Subcutaneous abdominal adipose tissue (tissue), 5 donors: Measurements from ENCODE around the gene RNF208.
"Not testable (repeated sequence)": the region's sequence is repeated elsewhere in the genome, so short reads cannot be mapped to it uniquely, and the experiment has no call there.

ENCODE experiments used
- H3K27ac ChIP-seq: one replicate; pipeline ENCODE4 v1.7.0; 2013; ENCODE audit warnings: low read depth, mild to moderate bottlenecking, inconsistent platforms, low read length, moderate library complexity
- H3K27me3 ChIP-seq, 5 donors: one replicate each; pipeline ENCODE4 v1.7.0; 2013; ENCODE audit warnings: low read length in 5 of 5, inconsistent platforms in 1 of 5; ENCODE audit not compliant: control insufficient read depth in 5 of 5, insufficient read depth in 4 of 5
- H3K36me3 ChIP-seq, 5 donors: one replicate each; pipeline ENCODE4 v1.7.0; 2013; ENCODE audit warnings: low read length in 5 of 5; ENCODE audit not compliant: control insufficient read depth in 5 of 5, insufficient read depth in 5 of 5
- H3K4me1 ChIP-seq, 5 donors: one replicate each; pipeline ENCODE4 v1.7.0; 2013; ENCODE audit warnings: low read length in 5 of 5, mild to moderate bottlenecking in 3 of 5, moderate library complexity in 1 of 5; ENCODE audit not compliant: control insufficient read depth in 5 of 5, insufficient read depth in 5 of 5
- H3K4me3 ChIP-seq, 5 donors: one replicate each; pipeline ENCODE4 v1.7.0; 2013; ENCODE audit warnings: low read length in 5 of 5, low read depth in 1 of 5
- H3K9ac ChIP-seq, 5 donors: one replicate each; pipeline ENCODE4 v1.7.0; 2013; ENCODE audit warnings: low read length in 5 of 5, mild to moderate bottlenecking in 4 of 5, moderate library complexity in 3 of 5
- H3K9me3 ChIP-seq, 5 donors: one replicate each; pipeline ENCODE4 v1.7.0; 2013; ENCODE audit warnings: low read length in 5 of 5; ENCODE audit not compliant: control insufficient read depth in 5 of 5
- donor health status: healthy.
- donor health status: healthy.
- donor health status: healthy.
- donor health status: healthy.
- donor health status: healthy.

The RNF208 gene

GRCh38 chr9:137239541-137240200, 17.6 kb upstream of the RNF208 start:
- peak overlapping the region; percentile 86 for H3K27ac ChIP-seq
- H3K4me1 ChIP-seq: peaks cover 8 to 65% (median 43%) of the 10 kb centered on the region in 5 donors
- H3K27me3 ChIP-seq: peaks cover 7 to 11% (median 8%) of the 10 kb centered on the region in 5 donors
- H3K9ac ChIP-seq: peak overlapping the region in 4 of 5 donors; percentile 65 to 81 (median 71)
- H3K4me3 ChIP-seq: peak overlapping the region; percentile 22 to 77 (median 67)
- peaks cover 0 to 21% (median 19%) of the 10 kb centered on the region in 5 donors for H3K36me3 ChIP-seq
- H3K9me3 ChIP-seq: not testable (repeated sequence)

GRCh38 chr9:137237759-137238726, 16.0 kb upstream of the RNF208 start:
- Histone ChIP-seq H3K27ac (no peak overlapping the region), H3K27me3 (peaks cover 16 to 21% (median 19%) of the 10 kb centered on the region in 5 donors), H3K9ac (no peak overlapping the region), H3K9me3 (no peaks in the 10 kb centered on the region), H3K4me3 (no peak overlapping the region), H3K4me1 (peaks cover 8 to 52% (median 36%) of the 10 kb centered on the region in 5 donors), H3K36me3 (peaks cover 0 to 12% (median 11%) of the 10 kb centered on the region in 5 donors)

GRCh38 chr9:137236936-137237421, 14.9 kb upstream of the RNF208 start:
- no peak overlapping the region for H3K27ac ChIP-seq
- peaks cover 1 to 42% (median 26%) of the 10 kb centered on the region in 5 donors for H3K4me1 ChIP-seq
- H3K4me3 ChIP-seq: no peak overlapping the region

GRCh38 chr9:137236238-137236935, 14.3 kb upstream of the RNF208 start:
- Histone ChIP-seq H3K9ac (peak overlapping the region in 2 of 5 donors; percentile 38 to 41), H3K4me1 (peaks cover 0 to 37% (median 24%) of the 10 kb centered on the region in 5 donors), H3K27ac (no peak overlapping the region), H3K27me3 (peaks cover 25 to 34% (median 31%) of the 10 kb centered on the region in 5 donors), H3K36me3 (no peaks in the 10 kb centered on the region), H3K4me3 (peak overlapping the region in 1 of 5 donors; percentile 46), H3K9me3 (no peaks in the 10 kb centered on the region)

More at GRCh38 chr9:137236936-137237421, 14.9 kb upstream of the RNF208 start:
- peaks cover 20 to 28% (median 26%) of the 10 kb centered on the region in 5 donors for H3K27me3 ChIP-seq
- H3K9me3 ChIP-seq: no peaks in the 10 kb centered on the region
- H3K36me3 ChIP-seq: peaks cover 0 to 1% (median under 1%) of the 10 kb centered on the region in 5 donors
- H3K9ac ChIP-seq: no peak overlapping the region

- H3K9ac ChIP-seq: peak overlapping the region in 2 of 5 donors; percentile 38 to 41
- H3K27me3 ChIP-seq: peaks cover 33 to 42% (median 38%) of the 10 kb centered on the region in 5 donors
- H3K4me3 ChIP-seq: peak overlapping the region in 1 of 5 donors; percentile 46
- H3K36me3 ChIP-seq: no peaks in the 10 kb centered on the region
- no peaks in the 10 kb centered on the region for H3K9me3 ChIP-seq
- H3K4me1 ChIP-seq: peaks cover 0 to 37% (median 24%) of the 10 kb centered on the region in 5 donors
- H3K27ac ChIP-seq: no peak overlapping the region
These were observed 13.6 kb upstream of the RNF208 start for GRCh38 chr9:137235424-137236237.

- H3K27me3 ChIP-seq: peaks cover 39 to 49% (median 45%) of the 10 kb centered on the region in 5 donors
- H3K27ac ChIP-seq: no peak overlapping the region
- no peaks in the 10 kb centered on the region for H3K9me3 ChIP-seq
- peaks cover 0 to 31% (median 21%) of the 10 kb centered on the region in 5 donors for H3K4me1 ChIP-seq
- H3K4me3 ChIP-seq: no peak overlapping the region
- H3K36me3 ChIP-seq: no peaks in the 10 kb centered on the region
- no peak overlapping the region for H3K9ac ChIP-seq
These were observed 12.9 kb upstream of the RNF208 start for GRCh38 chr9:137234758-137235423.

- Histone ChIP-seq H3K9ac (no peak overlapping the region), H3K36me3 (no peaks in the 10 kb centered on the region), H3K27ac (no peak overlapping the region), H3K4me3 (no peak overlapping the region), H3K4me1 (peaks cover 0 to 25% (median 15%) of the 10 kb centered on the region in 5 donors), H3K9me3 (no peaks in the 10 kb centered on the region), H3K27me3 (peaks cover 45 to 56% (median 51%) of the 10 kb centered on the region in 5 donors)
These were observed 12.1 kb upstream of the RNF208 start for GRCh38 chr9:137234055-137234697.

GRCh38 chr9:137233143-137233980, 11.3 kb upstream of the RNF208 start:
- Histone ChIP-seq H3K4me1 (peaks cover 0 to 19% (median 12%) of the 10 kb centered on the region in 5 donors), H3K9ac (no peak overlapping the region), H3K27ac (no peak overlapping the region), H3K36me3 (no peaks in the 10 kb centered on the region), H3K9me3 (no peaks in the 10 kb centered on the region), H3K4me3 (no peak overlapping the region), H3K27me3 (peaks cover 51 to 65% (median 60%) of the 10 kb centered on the region in 5 donors)
